IMR-90 (cell line): ENCODE results near the gene AKIRIN2.

Source experiments
- FOS ChIP-seq: fragments of 150-350 bp; IDR thresholded peaks from 2 replicates; pipeline ENCODE4 v1.6.1; 2016; ENCODE audit warnings: low read depth, low read length
- TF ChIP-seq, protein P1 (sequence below): conservative IDR thresholded peaks from 2 replicates; pipeline ENCODE4 v1.5.1; 2012; ENCODE audit warnings: mild to moderate bottlenecking, low read depth, low read length, improper control_type of control experiment

DNA sequence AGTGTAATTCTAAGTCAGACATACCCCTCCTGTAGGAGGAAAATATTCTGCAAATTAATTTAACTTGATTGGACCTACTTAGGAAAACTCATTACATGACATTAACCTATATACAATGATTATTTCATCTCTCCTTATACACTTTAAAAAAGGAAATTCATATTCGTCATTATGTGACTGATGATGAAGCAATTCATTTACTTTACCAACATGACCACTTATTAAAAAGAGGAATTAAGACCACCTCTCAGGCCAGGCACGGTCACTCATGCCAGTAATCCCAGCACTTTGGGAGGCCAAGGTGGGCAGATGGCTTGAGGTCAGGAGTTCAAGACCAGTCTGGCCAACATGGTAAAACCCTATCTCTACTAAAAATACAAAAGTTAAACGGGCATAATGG lies 11.6 kb downstream of the AKIRIN2 start:
- TF ChIP-seq, protein P1, sequence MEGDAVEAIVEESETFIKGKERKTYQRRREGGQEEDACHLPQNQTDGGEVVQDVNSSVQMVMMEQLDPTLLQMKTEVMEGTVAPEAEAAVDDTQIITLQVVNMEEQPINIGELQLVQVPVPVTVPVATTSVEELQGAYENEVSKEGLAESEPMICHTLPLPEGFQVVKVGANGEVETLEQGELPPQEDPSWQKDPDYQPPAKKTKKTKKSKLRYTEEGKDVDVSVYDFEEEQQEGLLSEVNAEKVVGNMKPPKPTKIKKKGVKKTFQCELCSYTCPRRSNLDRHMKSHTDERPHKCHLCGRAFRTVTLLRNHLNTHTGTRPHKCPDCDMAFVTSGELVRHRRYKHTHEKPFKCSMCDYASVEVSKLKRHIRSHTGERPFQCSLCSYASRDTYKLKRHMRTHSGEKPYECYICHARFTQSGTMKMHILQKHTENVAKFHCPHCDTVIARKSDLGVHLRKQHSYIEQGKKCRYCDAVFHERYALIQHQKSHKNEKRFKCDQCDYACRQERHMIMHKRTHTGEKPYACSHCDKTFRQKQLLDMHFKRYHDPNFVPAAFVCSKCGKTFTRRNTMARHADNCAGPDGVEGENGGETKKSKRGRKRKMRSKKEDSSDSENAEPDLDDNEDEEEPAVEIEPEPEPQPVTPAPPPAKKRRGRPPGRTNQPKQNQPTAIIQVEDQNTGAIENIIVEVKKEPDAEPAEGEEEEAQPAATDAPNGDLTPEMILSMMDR = no peak
- no peak for TF ChIP-seq FOS
